GM04503 (cell line): ENCODE measurements around the gene TNRC18.
"Not testable (repeated sequence)": the region's sequence is repeated elsewhere in the genome, so short reads cannot be mapped to it uniquely, and the experiment has no call there.

Source experiments
- DNase-seq: peaks from one replicate; pipeline ENCODE4 v3.0.0-alpha.2; 2012; ENCODE audit warnings: low read depth

Gene TNRC18

DNA sequence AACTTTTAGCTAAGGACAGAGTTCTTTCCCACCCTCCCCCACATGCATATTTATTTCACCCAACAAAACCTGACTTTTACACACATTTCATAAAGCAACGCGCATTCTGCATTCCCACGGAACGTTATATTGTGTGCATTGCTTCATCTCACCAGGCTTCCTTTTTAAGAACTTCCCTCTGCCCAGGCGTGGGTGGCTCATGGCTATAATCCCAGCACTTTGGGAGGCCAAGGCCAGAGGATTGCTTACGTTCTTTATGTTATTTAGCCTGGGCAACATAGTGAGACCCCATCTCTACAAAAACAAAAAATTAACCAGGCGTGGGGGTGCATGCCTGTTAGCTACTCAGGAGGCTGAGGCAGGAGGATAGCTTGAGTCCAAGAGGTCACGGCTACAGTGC, 155.8 kb downstream of the TNRC18 start:
- DNase-seq, result not testable (repeated sequence)

DNA sequence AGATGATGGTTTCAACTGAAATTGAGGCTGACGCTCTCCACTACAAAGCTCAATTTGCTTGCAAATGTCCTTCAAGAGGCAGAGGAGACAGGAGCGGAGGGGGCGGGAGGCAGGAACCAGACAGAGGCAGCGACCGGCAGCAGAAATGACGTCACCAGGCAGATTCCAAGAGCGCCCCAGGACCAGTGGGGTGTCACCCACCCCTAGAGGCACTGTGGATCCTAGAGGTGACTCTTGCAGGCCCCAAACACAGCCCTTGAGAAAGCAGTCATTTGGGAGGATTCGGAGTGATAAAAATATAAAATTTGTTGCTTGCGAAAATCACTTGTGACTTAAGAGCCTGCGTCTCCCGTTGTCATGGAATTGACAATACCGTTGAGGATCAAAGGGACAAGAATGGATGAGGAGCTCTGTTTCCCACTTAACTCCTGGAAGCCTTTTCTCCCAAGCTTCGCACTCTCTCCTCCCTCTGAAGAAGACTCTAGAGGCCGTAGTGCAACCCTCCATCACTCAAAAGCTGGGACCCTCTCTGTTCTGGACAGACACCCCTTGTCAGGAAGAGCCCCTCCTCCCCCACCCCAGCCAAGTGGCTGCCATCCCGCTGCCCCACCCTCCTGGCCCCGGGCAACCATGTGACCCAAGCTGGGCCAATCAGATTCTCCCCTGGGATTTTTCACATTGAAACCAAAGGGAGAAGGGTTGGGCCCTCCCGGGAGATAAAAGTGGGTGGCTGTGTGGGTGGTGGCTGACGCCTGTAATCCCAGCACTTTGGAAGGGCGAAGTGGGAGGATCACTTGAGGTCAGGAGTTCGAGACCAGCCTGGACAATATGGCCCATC, 157.2 kb downstream of the TNRC18 start:
- DNase-seq, result no peak

DNA sequence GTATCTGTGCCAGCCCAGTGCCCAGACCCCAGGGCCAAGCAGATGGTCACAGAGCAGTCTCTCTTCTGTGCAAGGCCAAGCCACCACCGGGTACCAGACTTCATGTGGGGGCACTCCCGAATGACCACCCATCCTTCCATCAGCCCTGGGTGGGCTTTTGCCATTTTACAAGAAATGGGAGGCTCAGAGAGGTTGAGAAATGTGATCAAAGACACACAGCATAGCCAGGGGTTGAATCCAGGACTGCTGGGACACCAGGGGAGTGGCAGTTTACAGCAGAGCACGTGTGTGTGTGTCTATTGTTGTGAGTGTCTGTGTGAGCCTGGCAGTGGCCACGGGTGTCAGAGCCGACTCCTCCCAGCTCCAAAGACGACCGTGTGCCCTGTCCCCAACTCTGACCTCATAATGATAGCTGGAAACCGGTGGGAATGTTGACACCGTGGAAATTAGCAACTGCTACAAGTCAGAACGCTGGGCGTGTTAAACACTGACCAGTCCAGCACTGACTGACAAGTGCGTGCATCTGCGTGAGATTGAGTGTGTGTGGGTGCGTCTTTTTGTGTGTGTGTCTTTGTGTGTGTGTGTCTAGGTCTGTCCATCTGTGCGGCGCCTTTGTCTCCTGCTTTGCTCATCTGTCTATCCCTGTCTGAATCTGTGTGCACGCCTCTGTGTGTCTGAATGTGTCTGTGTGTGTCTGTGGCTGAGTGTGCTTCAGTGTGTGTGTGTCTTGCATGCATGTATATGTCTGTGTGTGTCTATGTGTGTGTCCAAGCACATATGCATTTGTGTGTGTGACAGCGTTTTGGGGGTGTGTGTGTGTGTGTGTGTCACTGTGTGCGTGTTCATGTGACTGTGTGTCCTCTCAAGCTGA, 158.1 kb downstream of the TNRC18 start:
- DNase-seq, result no peak

DNA sequence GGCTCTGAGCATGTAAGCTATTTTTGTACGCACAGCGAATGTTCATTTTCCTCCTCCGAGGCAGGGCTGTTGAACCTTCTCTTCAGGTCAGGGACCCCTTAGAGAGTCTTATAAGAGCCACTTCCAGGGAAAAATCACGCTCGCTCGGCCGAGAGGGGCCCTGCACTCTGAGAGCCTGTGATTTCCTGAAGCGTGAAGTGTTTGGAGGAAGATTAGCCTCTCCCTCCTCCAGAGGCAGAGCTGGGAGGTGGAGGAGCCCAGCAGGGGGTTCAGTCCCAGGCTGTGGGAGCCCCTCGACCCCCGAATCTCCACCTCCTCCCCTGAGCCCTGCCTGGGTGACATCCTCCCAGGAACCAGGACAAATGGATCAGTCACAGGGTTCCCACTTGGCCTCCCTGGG, 160.6 kb downstream of the TNRC18 start:
- DNase-seq, result not testable (repeated sequence)

DNA sequence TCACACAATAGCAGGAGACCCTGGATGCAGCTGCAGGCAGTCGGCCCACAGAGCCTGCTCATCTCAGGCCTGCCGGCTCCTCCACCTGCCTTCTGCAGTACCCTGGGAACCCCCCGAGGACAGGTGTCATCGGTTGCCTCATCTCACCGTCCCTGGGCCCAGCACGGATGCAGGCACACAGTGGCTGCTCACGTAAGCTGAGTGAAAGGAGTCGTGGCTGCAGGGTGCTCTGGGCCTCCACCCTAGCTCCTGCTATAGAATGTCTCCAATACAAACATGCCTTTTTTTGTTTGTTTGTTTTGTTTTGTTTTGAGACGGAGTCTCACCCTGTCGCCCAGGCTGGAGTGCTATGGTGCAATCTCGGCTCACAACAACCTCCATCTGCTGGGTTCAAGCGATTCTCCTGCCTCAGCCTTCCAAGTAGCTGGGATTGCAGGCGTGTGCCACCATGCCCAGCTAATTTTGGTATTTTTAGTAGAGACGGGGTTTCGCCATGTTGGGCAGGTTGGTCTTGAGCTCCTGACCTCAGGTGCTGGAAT, 163.0 kb downstream of the TNRC18 start:
- not testable (repeated sequence) for DNase-seq
